IMR-90 (cell line): Measurements from ENCODE around the gene TAF1B.

Experiments used
- CTCF ChIP-seq: conservative IDR thresholded peaks from 2 replicates; pipeline ENCODE4 v1.5.1; 2012; ENCODE audit warnings: mild to moderate bottlenecking, low read depth, low read length, improper control_type of control experiment
- MXI1 ChIP-seq: IDR thresholded peaks from 2 replicates; pipeline ENCODE4 v1.6.1; 2012; ENCODE audit warnings: low read depth, mild to moderate bottlenecking, low read length, moderate library complexity, borderline replicate concordance
- POLR2A ChIP-seq: IDR thresholded peaks from 2 replicates; pipeline ENCODE4 v1.6.1; 2012; ENCODE audit warnings: mild to moderate bottlenecking, low read depth, low read length

GRCh38 chr2:9897331-9897737, 54.1 kb downstream of the TAF1B start:
- TF ChIP-seq POLR2A (no peak), CTCF (no peak), MXI1 (no peak)
